Gastroesophageal sphincter (tissue), 3 donors: Measurements from ENCODE around the gene GABRR2.

Experiments
- CTCF ChIP-seq, 4 experiments: fragments of 200-600 bp in 2 of 4; fragments of 450-650 bp in 2 of 4; sonication (generic) in 1 of 4; IDR thresholded peaks; one replicate each; pipeline ENCODE4 v1.5.1; 2017 to 2019; ENCODE audit warnings: antibody characterized with exemption in 4 of 4, mild to moderate bottlenecking in 2 of 4, moderate library complexity in 2 of 4
- POLR2A ChIP-seq, 2 donors: fragments of 450-650 bp; IDR thresholded peaks; one replicate each; pipeline ENCODE4 v1.6.1; 2017; ENCODE audit warnings: antibody characterized with exemption in 2 of 2, mild to moderate bottlenecking in 2 of 2, moderate library complexity in 1 of 2

GRCh38 chr6:89221129-89221528 lies 94.0 kb downstream of the GABRR2 start:
- no peak for TF ChIP-seq POLR2A (IDR thresholded peaks at IDR 0.05)
- no peak for TF ChIP-seq CTCF (IDR thresholded peaks at IDR 0.05)
